GM23248 (cell line): Measurements from ENCODE around the gene PRSS27. TPM values are rescaled to one million over a fixed set of nuclear protein-coding genes. Genes with fewer than 3 reads are reported as not detected.

ENCODE experiments used
- DNase-seq: peaks from one replicate; pipeline ENCODE4 v3.0.0-alpha.2; 2015
- H2AFZ ChIP-seq: fragments of 200-600 bp; sonication (generic); 2 replicates; pipeline ENCODE4 v1.6.1; 2016; ENCODE audit warnings: antibody characterized with exemption
- H3F3A ChIP-seq: fragments of 200-600 bp; sonication (generic); 2 replicates; pipeline ENCODE4 v1.6.1; 2016; ENCODE audit warnings: mild to moderate bottlenecking, antibody characterized with exemption, mixed run types; ENCODE audit not compliant: insufficient read depth
- H3K27ac ChIP-seq: fragments of 200-600 bp; sonication (generic); 2 replicates; pipeline ENCODE4 v1.5.1; 2016; ENCODE audit warnings: mild to moderate bottlenecking
- H3K27me3 ChIP-seq: fragments of 200-600 bp; sonication (generic); replicated peaks from 2 replicates; pipeline ENCODE4 v1.6.1; 2016; ENCODE audit warnings: mild to moderate bottlenecking; ENCODE audit not compliant: insufficient read depth
- H3K36me3 ChIP-seq: fragments of 200-600 bp; sonication (generic); 2 replicates; pipeline ENCODE4 v1.6.1; 2016; ENCODE audit warnings: low read depth, mild to moderate bottlenecking
- H3K4me1 ChIP-seq: fragments of 200-600 bp; sonication (generic); 2 replicates; pipeline ENCODE4 v1.6.1; 2016; ENCODE audit warnings: mild to moderate bottlenecking; ENCODE audit not compliant: insufficient read depth
- H3K4me2 ChIP-seq: fragments of 200-600 bp; sonication (generic); one replicate; pipeline ENCODE4 v1.6.1; 2016; ENCODE audit warnings: mild to moderate bottlenecking; ENCODE audit not compliant: unreplicated experiment
- H3K4me3 ChIP-seq: fragments of 200-600 bp; sonication (generic); 2 replicates; pipeline ENCODE4 v1.5.1; 2016; ENCODE audit warnings: mild to moderate bottlenecking
- H3K79me2 ChIP-seq: fragments of 200-600 bp; sonication (generic); 2 replicates; pipeline ENCODE4 v1.6.1; 2016; ENCODE audit warnings: mild to moderate bottlenecking; ENCODE audit not compliant: insufficient read depth
- H3K9ac ChIP-seq: fragments of 200-600 bp; sonication (generic); 2 replicates; pipeline ENCODE4 v1.6.1; 2016; ENCODE audit warnings: mild to moderate bottlenecking
- H3K9me2 ChIP-seq: fragments of 200-600 bp; sonication (generic); 2 replicates; pipeline ENCODE4 v1.6.1; 2016; ENCODE audit warnings: mixed run types, mild to moderate bottlenecking, moderate library complexity; ENCODE audit not compliant: insufficient read depth
- H3K9me3 ChIP-seq: fragments of 200-600 bp; sonication (generic); one replicate; pipeline ENCODE4 v1.6.1; 2017; ENCODE audit warnings: low read depth
- H4K20me1 ChIP-seq: fragments of 200-600 bp; sonication (generic); 2 replicates; pipeline ENCODE4 v1.6.0; 2016; ENCODE audit not compliant: insufficient read depth
- EZH2 ChIP-seq: fragments of 200-600 bp; sonication (generic); IDR thresholded peaks from 2 replicates; pipeline ENCODE4 v1.6.1; 2018; ENCODE audit warnings: antibody characterized with exemption, mild to moderate bottlenecking; ENCODE audit not compliant: insufficient read depth, poor library complexity, severe bottlenecking
- EZH2phosphoT487 ChIP-seq: fragments of 200-600 bp; sonication (generic); IDR thresholded peaks from 2 replicates; pipeline ENCODE4 v1.6.1; 2018; ENCODE audit warnings: antibody characterized with exemption, moderate library complexity, mild to moderate bottlenecking, low read depth; ENCODE audit not compliant: insufficient read depth
- WGBS, 2 experiments: methylation state at CpG; one replicate each; pipeline ENCODE4 v1.1.6; 2015 to 2017; ENCODE audit warnings: low lambda C conversion rate in 2 of 2, low coverage in 1 of 2; ENCODE audit errors: missing lambda C conversion rate in 2 of 2; 5-methylcytosine and 5-hydroxymethylcytosine counted together
- in situ Hi-C: fragments of 300-500 bp; cut with MboI; formaldehyde crosslinking; loops from 2 replicates; pipeline ENCODE4 v1.15.0; 2020
- polyA plus RNA-seq: library from polyadenylated mRNA; unstranded; fragments of >200 nt; fragmentation: Nextera tagmentation; extraction: Ambion mirVana; gene quantifications from 2 replicates; pipeline ENCODE4 v1.2.1, GENCODE V29; 2016
- total RNA-seq: library from RNA; depleted of rRNA; stranded (reverse); fragments of >200 nt; shearing (Covaris generic); gene quantifications from 2 replicates; pipeline ENCODE4 v1.2.3, GENCODE V29; 2014

PRSS27 gene
- total and polyA plus RNA-seq, 2 experiments from 2014 or later, result 0.68 to 0.76 TPM

DNA sequence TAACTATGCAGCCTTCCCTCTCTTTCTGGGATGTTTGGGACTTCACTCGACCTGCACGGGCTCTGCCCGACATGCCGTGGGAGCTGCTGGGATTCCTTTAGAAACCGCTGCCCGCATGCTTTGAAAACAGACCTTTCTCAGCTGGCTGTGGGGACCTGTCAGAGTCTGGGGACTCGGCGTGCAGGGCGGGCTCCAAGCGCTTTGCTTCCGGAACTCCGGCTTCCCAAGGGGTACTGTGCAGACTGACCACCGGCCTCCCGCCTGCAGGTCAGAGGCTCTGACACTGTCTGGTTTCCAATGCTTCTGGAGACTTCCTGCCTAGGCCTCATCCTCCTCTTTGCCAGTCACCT lies 11.8 kb downstream of the PRSS27 start:
- no peak overlapping the region for H3K4me2 ChIP-seq
- in situ Hi-C loops, result no loop called here
- H3K36me3 ChIP-seq, result peaks cover 5% of the 10 kb centered on the region; the same call in 1 of the 2 replicates
- H3K79me2 ChIP-seq, result no peaks in the 10 kb centered on the region
- H3F3A ChIP-seq, result no peaks in the 10 kb centered on the region
- H3K9ac ChIP-seq, result no peak overlapping the region
- H4K20me1 ChIP-seq, result no peaks in the 10 kb centered on the region
- no peak overlapping the region for H3K27ac ChIP-seq
- WGBS, 2 experiments, result 91 to 92% methylated on average over 13 to 14 of the region's 14 CpGs
- DNase-seq, result no peak
- H3K4me1 ChIP-seq, result no peaks in the 10 kb centered on the region
- H2AFZ ChIP-seq, result no peak overlapping the region
- no peaks in the 10 kb centered on the region for H3K9me3 ChIP-seq
- H3K9me2 ChIP-seq, result no peaks in the 10 kb centered on the region
- no peak for TF ChIP-seq EZH2phosphoT487
- no peak for TF ChIP-seq EZH2
- no peak overlapping the region for H3K4me3 ChIP-seq
- H3K27me3 ChIP-seq, result no peaks in the 10 kb centered on the region

DNA sequence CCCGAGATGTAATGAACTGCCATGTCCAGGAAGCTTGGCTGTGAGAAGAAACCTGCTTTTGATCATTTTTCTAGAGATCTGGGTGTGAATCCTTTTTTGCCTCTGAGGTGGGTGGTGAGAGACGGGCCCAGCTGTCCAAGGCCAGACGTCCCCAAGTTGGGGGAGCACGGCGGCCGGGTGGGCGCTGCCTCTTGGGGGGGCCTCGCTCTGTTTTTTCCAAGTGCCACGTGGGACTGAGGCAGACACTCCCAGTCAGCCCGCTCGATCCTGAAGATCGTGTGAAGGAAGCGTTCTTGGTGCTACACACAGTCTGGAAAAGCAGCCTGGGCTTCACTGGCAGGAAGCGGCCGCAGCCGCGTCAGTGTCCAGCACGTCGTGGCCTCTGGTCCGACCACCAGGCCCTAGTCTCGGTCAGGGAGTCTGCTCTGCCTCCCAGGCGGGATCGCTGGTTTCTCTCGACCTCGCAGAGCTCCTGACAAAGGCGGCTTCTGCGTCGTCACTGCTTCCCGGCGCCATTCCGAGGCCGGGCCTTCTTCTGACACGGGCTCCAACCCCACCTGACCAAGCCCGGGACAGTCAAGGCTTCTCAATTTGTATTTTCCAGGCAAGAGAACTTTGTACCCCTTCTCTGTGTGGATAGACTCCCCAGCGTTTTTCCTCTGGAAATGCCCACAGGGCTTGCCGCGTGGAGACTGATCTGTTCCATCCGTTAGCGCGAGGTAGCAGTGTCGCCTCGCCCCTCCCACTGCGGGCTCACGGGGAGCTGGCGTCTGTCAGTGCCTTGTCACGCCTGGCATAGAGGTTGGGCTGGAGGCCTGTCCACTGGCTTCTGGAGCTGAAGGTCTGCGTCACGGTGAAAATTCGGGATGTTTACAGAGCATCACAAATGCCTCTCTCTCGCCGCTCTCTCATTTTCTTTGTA lies 12.4 kb downstream of the PRSS27 start:
- TF ChIP-seq EZH2 (no peak), EZH2phosphoT487 (no peak)
- in situ Hi-C loops, result no loop called here
- Histone ChIP-seq H2AFZ (no peak overlapping the region), H4K20me1 (no peaks in the 10 kb centered on the region), H3K9me2 (no peaks in the 10 kb centered on the region), H3K27me3 (no peaks in the 10 kb centered on the region), H3K9me3 (no peaks in the 10 kb centered on the region), H3K9ac (no peak overlapping the region), H3F3A (no peaks in the 10 kb centered on the region), H3K4me2 (no peak overlapping the region), H3K79me2 (no peaks in the 10 kb centered on the region), H3K4me1 (no peaks in the 10 kb centered on the region), H3K36me3 (peaks cover 5% of the 10 kb centered on the region; the same call in 1 of the 2 replicates), H3K27ac (no peak overlapping the region), H3K4me3 (no peak overlapping the region)
- WGBS, 2 experiments, result 96 to 97% methylated on average over 42 to 51 of the region's 51 CpGs
- DNase-seq, result no peak

DNA sequence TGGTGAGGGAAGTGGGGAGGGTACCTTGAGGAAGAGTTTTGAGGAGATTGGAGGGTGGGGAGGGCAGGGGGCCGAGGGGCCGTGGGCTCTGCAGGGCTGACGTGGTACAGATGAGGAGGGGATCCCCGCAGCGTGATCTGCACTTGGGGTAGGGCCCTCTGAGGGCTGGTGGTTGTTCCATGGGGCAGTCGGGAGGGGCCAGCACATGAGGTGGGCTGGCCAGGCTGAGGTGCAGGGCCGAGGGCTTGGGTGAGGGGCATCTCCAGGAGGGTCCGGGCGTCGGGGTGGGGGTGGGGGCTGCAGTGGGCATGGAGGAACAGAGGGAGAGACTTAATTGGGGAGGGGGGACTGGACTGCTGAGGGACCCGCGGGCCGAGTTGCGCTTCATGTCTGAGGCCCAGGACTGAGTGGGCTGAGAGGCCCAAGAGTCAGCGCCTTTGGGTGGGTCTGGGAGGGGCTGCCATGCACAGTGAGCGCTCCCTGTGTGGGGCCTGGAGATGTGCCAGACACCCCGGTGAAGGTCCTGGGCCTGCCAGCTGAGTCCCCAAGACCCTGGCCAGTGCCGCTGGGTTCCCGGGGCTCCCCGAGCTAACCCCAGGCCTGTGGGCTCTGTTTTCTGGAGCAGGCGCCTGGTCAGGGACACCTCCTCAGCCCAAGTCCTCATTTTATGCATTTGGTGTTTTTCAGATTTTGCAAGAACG lies 13.3 kb downstream of the PRSS27 start:
- Histone ChIP-seq H3K27ac (no peak overlapping the region), H3K4me3 (no peak overlapping the region), H3K27me3 (no peaks in the 10 kb centered on the region), H3K9ac (no peak overlapping the region), H3K36me3 (peaks cover 5% of the 10 kb centered on the region; the same call in 1 of the 2 replicates), H2AFZ (no peak overlapping the region), H3K9me3 (no peaks in the 10 kb centered on the region), H4K20me1 (no peaks in the 10 kb centered on the region), H3K4me1 (no peaks in the 10 kb centered on the region), H3K4me2 (no peak overlapping the region), H3K9me2 (no peaks in the 10 kb centered on the region), H3K79me2 (no peaks in the 10 kb centered on the region), H3F3A (no peaks in the 10 kb centered on the region)
- WGBS, 2 experiments, result 95 to 96% methylated on average over 11 to 22 of the region's 22 CpGs
- TF ChIP-seq EZH2 (no peak), EZH2phosphoT487 (no peak)
- in situ Hi-C loops, result no loop called here
- DNase-seq, result no peak

DNA sequence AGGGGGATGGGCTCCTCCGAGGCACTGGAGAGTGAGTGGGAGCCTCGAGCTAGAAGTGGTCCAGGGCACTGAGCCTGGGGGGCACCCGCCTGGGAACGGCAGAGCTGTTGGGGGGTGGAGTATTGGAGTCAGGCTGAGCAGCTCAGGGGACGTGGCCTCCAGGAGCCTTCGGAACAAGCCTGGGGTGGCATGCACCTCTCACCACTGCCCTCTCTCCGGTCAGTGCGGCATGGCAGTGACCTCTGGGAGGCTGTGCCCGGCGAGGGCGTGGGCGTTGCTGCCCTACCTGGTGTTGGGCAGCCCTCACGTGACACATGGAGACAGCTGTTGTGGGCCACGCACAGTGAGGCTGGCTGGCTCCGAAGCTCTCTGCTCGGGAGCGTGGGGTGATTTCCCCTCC lies 13.9 kb downstream of the PRSS27 start:
- no peak for DNase-seq
- Histone ChIP-seq H3K4me1 (no peaks in the 10 kb centered on the region), H3K9me2 (no peaks in the 10 kb centered on the region), H3K27me3 (no peaks in the 10 kb centered on the region), H3F3A (no peaks in the 10 kb centered on the region), H3K9me3 (no peaks in the 10 kb centered on the region), H3K36me3 (peaks cover 5% of the 10 kb centered on the region; the same call in 1 of the 2 replicates), H3K4me2 (no peak overlapping the region), H3K79me2 (peaks cover under 1% of the 10 kb centered on the region; the same call in 1 of the 2 replicates), H4K20me1 (no peaks in the 10 kb centered on the region), H3K27ac (no peak overlapping the region), H3K4me3 (no peak overlapping the region), H2AFZ (no peak overlapping the region), H3K9ac (no peak overlapping the region)
- in situ Hi-C loops, result no loop called here
- TF ChIP-seq EZH2 (no peak), EZH2phosphoT487 (no peak)
- 93 to 99% methylated on average over 15 to 17 of the region's 17 CpGs for WGBS, 2 experiments
